CD4-positive, alpha-beta T cell treated with Interleukin-17A for 4 hours (primary cell): ENCODE measurements around the gene EPB41L4A.
"Not testable (repeated sequence)": the region's sequence is repeated elsewhere in the genome, so short reads cannot be mapped to it uniquely, and the experiment has no call there.

Experiments used
- DNase-seq: peaks from one replicate; pipeline ENCODE4 v3.0.0-alpha.2; 2020; ENCODE audit warnings: mixed read lengths

The EPB41L4A gene

DNA sequence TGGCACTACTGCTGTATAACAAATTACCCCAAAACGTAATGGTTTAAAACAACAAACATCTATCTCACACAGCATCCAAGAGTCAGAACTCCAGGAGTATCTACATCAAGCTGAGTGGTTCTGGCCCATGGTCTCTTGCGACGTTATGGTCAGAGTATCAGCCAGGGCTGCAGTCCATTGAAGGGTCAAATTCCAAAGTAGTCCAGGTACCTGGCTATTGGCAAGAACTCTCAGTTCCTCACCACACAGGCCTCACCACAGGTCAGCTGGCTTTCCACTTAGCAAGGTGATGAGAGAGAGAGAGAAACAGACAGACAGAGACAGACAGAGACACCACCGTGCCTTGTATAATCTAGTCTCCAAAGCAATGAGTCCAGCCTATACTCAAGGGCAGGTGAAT lies 22.6 kb downstream of the EPB41L4A start:
- DNase-seq = no peak

DNA sequence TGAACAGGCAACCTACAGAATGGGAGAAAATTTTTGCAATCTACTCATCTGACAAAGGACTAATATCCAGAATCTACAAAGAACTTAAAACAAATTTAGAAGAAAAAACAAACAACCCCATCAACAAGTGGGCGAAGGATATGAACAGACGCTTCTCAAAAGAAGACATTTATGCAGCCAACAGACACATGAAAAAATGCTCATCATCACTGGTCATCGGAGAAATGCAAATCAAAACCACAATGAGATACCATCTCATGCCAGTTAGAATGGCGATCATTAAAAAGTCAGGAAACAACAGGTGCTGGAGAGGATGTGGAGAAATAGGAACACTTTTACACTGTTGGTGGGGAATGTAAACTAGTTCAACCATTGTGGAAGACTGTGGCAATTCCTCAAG lies 23.8 kb downstream of the EPB41L4A start:
- not testable (repeated sequence) for DNase-seq

DNA sequence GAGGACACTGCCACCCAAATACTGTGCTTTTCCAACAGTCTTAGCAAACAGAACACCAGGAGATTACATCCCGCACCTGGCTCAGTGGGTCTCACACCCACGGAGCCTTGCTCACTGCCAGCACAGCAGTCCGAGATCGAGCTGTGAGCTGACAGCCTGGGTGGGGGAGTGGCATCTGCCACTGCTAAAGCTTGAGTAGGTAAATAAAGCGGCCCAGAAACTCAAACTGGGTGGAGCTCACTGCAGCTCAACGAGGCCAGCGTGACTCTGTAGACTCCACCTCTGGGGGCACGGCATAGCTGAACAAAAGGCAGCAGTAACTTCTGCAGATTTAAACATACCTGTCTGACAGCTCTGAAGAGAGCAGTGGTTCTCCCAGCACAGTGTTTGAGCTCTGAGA lies 28.8 kb downstream of the EPB41L4A start:
- no peak for DNase-seq

DNA sequence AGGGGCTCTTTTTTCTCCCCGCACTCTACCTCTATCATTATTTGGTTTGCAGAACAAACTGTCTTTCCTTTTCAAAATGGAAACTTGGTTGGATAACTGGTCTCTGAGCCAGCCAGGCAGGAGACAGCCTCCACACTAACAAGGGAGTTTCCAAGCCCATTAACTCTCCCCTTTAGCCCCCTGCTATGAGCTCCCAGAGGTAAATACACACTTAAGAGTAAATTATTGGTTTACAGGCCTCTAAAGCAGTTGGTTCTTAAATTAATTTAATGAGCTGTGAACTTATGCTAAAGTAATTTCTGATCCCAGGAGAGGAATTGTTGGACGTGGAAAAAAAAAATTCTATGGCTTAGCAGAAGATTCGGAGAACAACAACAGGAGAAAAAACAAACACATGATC lies 30.3 kb downstream of the EPB41L4A start:
- DNase-seq = no peak

DNA sequence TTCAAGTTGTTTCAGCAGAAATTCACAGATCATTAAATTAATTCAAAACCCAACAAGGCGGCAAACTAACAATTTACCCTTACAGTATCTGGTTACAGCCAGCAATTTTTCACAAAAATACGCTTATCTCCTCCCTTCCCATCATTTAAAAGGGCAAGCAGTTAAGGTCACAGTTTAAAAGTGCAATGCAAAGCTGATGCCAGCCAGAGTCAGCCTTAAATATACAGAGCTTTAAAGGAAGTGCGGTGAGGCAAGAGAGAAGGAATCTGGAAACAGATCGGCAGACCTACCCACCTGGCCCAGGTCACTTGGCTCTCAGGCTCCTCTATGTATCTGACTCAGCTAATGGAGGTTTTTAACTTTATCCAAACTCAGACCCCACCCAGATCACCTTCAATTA lies 31.0 kb downstream of the EPB41L4A start:
- DNase-seq = no peak

DNA sequence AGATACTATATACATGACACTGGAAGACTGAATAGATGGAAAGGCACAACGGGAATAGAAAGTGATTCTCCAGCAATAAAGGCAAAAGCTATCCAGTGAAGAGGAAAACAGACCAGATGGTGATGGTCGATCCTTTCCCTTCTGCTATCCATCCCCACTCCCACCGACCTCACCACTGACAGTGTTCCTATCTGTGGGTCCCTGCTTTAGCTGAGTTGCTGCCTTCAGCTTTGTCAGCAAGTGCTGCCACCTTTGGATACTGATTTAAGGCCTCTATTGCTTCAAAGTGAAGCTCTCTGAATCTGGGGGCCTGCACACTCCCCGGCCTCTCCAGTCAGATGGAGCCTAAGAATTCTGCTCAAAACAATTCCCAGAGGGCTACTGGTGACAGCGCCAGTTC lies 32.3 kb downstream of the EPB41L4A start:
- no peak for DNase-seq

DNA sequence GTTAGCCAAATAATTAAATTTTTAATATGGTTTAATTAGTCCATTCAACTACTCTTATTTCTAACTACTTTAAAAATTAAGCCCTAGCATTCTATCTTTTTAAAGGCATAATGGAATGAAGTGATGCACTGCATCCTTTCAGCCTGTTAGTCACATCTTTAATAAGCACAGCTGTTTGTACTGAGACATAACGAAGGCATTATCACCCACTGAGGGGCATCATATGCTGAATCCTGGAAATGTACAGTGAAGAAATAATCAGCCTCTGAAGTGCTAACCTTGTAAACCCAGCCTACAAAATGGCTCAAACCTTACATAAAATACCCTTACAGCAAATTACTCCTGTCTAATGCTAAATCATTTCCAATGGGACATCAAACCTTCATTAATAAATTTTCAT lies 33.1 kb downstream of the EPB41L4A start:
- no peak for DNase-seq

DNA sequence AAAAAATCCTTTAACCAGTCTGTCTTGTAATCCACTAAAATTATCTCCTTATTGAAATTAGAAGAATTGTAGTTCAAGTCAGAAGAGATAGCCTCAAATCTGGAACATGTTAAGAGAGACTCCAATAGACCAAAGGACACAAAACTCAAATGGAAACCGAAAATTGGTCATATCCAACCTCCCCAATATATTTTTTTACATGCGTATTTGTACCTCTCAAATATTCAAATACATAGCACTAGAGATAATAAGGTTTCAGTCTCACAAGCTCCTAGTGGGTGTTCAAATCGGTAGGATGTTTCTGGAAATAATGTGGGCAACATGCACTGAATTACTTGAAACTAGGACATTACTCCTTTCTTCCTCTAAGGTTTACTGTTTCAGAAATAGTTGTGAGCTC lies 33.5 kb downstream of the EPB41L4A start:
- DNase-seq = no peak

DNA sequence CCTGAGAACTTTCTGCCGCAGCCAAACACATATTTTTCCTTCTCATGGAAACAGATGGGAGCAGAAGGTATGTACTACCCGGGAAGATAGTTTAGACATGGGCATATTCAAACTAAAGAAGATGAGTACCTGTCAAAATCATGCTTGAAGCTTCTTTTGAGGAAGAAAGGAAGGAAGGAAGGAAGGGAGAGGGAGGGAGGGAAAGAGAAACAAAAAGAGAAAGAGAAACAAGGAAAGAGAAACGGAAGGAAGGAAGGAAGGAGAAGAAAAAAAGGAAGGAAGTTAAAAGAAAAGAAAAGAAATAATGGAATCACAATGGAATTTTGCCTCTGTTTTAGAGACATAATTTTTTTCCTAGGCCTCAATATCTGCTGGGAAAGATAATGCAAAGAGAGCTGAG lies 34.6 kb downstream of the EPB41L4A start:
- DNase-seq = no peak

DNA sequence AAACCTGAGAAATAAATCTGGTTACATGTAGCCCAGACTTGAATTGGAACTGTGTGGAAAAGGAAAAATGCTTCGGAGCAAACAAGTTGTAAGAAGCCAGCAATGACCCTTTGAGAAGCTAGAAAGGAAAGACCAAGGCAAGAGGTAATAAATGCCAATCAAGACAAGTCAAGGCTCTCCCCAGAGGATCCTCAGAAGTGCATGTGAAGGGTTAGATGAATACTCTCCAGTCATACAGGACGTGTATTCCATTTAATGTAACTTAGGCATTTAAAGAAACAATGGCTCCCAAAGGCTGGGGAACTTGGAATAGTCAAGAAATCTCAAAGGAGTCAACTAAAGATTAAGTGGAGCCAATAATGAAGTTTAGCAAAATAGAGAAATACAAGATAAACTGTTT lies 36.2 kb downstream of the EPB41L4A start:
- DNase-seq = no peak

DNA sequence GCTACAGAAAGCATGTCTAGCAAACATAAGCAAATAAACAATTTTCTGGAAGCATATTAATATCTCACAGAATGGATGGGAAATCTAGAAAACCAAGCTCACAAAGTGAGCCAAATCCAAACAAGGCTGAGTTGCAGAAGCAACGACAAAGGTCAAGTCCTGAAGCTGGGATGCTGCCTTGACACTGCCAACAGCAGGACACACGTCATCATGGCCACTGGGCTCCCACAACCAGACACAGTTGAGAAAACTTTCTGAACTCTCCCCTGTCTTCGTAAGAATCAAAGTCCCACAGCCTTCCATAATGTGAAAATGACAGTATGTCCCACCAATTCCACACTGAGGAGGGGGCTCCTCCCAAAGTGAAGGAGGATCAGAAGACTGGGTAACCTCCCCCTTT lies 37.6 kb downstream of the EPB41L4A start:
- DNase-seq = no peak

DNA sequence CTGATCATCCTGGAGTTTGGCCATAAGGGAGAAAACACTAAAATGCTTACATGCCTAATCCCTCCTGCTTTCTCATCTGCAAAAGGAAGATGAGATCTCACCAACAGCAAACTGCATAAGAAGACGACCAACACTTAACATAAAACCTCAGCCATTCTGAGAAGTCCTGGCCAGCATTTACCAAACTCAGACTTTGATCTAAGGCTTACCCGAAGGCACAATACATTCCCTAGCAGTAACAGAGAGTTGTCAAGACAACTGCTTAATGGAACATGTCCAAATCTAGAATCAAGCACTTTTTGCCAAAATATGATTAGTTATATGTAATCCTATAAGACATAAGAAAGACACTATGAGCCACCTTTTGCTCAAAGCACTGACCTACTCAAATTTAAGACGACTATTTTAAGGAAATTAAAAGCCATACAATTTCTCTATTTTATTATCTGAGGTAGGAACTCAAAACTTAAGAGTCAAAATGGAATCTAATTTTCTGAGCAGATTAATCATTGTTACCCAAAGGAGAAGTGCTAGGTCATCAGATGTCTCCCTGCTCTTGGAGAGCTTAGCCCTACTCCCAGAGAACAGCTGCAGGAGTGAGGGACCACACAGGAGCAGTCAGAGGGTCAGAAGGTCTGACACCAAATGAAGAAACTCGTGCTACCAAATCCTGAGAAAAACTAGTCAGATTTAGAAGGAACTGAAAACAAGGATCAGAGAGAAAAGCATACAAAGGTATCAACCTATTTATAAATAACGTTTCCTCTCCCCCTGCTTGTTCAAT lies 39.3 kb downstream of the EPB41L4A start:
- no peak for DNase-seq

DNA sequence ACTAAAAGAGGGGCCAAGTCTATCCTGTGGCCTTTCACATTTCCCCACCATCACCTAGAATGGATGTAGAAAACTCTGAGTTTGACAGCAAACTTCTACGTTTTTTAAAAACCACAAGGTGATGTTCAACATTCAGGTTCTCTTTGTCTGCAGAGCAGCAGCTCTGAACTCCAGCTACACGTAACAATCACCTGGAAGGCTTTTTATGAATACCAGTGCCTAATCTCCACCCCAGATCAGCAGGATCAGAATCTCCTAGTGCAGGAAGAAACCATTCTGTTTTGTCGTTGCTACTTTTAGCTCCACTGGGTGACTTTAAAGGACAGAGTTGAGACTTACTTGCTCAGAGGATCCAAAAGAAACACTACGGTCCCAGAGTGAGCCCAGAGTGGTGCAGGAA lies 44.3 kb downstream of the EPB41L4A start:
- no peak for DNase-seq

DNA sequence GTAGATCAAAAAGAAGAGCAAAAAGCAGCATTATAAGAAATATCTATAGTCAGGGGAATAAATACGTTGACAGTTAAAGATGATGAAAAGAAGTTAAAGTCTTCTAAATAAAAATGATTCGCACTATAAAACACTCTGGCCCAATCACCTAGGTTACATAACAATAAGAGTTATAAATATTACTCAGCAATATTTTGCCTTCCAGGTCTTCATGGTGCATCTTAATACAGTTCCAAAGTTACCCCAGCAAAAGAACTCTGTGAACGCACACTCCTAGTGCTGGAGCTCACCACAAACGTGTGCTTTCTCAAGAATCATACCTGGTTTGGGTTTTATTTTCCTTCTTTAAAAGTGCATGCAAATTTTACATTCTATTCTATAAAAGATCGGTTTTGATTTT lies 44.7 kb downstream of the EPB41L4A start:
- DNase-seq = no peak

DNA sequence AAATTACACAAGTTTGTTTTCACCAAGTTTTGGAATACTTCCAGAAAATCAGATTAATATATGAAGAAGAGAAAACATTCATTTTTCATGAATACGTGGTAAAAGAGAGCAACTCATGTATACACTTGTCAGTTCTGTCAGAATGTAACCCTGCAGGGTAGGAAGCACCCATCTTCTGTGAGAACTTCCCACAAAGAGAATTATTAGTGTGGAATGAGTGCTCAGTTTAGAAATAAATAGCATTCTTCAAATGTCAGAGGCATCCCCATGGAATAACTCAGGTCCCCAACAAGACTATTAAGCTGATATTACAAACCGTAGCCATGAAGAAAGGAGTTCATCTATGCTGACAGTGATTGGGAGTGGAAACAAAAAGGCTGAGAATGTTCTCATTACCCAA lies 45.2 kb downstream of the EPB41L4A start:
- no peak for DNase-seq

DNA sequence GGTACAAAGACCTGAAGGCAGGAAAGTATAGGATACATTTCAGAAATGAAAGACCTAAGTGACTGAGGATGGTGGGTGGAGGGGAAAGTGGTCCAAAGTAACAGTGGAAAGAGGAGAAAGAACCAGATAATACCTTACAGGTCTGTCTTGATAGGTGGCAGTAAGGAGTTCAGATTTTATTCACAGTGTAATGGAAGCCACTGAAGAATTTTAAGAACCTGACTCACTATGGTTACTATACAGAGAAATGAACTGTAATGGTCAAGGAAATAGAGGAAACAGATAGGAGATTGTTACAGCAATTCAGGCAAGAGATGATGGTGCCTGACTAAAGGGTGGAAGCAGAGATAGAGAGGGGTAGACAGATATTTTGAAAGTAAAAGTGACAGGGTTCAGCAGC lies 46.5 kb downstream of the EPB41L4A start:
- no peak for DNase-seq

DNA sequence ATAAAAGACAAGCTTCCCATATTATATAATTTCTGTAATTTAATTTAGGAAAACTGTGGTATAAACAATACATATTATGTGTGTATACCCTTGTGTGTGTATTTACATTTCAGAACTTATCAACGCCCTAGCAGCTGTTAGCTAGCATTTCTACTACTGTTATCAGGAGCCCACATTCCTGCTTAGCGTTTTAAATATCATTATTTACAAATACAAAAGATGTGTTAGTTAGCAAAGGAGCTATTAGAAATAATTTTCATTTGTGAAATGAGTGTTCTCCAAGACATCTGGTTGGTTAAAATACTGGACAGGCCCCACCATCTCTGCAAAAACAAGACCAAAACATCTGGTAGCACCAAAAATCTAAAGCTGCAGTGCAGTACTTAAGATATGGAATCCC lies 48.0 kb downstream of the EPB41L4A start:
- no peak for DNase-seq

DNA sequence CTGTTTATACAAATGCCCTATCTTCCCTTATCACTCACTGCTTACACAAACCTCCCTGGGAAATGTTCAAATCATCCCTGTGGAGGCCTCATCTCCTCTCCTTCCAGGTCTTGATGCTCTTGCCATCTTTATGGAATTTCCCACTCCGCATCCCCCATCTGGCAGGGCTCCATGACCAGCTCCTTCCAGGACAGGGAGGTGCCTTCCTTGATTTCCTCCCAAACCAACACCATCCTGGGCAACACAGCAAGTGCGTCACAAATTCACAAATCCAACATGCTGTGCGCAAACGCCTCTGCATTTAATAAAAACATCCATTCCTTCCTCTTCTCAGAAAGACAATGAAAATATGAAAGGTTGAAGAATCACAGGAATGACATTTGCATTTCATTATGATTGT lies 51.7 kb downstream of the EPB41L4A start:
- no peak for DNase-seq

DNA sequence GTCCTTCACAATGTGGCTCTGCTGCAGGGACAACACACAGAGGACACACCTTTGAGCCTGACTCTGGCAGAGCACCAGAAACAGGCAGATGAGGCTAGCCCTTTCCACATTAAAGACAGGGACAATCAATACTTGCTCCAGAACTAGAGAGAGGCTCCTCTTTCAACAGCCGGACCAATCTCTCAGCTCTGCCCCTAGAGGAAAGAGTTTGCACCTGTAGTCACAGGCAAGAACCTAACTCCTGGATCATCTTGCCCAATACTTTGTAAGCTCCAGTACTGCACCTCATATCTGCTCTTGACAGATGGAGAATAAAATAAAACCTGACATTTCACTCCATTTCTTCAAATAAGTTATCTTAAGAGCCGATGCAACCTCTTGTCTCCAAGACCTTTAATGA lies 52.1 kb downstream of the EPB41L4A start:
- no peak for DNase-seq

DNA sequence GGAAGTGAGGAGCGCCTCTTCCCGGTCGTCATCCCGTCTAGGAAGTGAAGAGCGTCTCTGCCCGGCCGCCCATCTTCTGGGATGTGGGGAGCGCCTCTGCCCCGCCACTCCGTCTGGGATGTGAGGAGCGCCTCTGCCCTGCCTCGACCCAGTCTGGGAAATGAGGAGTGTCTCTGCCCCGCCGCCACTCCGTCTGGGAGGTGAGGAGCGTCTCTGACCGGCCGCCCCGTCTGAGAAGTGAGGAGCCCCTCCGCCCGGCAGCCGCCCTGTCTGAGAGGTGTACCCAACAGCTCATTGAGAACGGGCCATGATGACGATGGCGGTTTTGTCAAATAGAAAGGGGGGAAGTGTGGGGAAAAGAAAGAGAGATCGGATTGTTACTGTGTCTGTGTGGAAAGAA lies 58.3 kb downstream of the EPB41L4A start:
- DNase-seq = not testable (repeated sequence)

DNA sequence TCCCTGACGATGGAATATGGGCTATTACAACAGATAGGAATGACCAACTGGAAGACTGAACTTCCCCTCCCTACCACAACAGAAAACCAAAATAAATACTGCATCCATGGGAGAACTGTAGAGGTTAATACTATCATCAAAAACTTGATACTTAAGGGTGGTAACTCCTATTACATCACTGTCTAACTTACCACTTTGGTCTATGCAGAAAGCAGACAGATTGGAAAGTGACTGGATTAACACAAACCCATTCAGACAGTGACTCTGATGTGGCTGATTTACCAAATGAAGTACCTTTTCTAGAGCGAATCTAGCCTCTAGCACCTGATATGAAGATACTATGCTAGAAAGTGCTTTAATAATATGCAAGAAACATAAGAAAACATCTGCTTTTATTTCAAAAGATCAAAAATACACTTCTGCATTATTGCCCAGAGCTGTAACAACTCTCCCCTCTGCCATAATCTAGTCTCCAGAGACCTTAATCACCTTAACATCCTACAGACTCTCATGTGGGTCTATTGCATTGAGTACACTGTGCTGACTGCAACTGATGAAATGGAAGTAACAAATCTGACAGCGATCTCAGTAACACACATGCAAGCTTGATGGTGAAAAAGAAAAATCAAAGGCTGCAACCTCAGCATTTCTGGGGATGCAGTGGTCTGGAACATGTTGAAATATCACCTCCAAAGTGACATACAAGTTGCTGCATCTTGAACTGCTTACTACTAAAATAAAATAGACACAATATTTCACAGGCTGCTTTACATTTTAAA lies 62.7 kb downstream of the EPB41L4A start:
- DNase-seq = no peak

DNA sequence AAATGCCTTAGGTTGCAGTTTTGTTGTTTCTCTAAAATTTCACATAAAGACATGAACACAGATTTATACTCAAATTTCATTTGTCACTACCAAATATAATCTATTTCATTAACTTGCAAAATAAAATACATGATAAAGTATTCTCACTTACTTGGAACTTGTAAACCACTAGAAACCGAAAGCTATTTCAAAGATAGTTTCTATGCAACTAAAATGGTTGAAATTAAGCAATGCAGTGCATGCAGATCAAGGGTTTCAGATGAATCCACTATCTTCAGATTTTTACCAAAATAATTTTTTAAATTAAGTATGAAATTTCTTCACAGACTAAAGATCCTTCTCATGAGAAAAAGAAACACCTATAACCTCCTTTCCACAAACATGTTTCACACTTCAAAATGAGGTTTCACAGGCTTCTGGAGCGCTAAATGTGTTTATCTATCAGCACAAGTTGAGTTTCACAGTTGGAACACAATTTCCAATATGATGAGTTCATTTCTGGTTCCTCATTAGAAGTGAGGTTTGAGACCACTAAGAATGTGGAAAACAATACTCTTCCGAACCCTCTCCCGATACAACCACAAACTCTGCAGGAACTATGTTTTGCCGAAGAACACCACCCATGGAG lies 63.9 kb downstream of the EPB41L4A start:
- DNase-seq = no peak

DNA sequence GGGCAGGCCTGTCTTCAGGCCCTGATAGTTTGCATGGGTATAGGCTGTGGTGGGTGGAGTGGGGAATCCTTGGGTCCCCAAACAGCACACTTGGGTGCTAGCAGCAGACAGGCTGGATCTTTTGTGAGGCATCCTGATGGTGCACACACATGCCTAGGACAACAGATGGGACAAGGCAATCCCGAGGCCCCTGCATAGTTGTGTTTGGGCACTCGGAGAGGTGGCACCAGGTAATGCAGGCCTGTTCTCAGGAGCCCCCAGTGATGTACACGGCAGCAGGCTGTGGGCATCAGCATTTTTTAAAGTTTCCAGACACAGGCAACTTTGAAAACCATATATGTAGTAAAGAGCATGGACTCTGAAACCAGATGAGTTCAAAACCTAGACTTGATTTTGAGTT lies 65.4 kb downstream of the EPB41L4A start:
- no peak for DNase-seq

DNA sequence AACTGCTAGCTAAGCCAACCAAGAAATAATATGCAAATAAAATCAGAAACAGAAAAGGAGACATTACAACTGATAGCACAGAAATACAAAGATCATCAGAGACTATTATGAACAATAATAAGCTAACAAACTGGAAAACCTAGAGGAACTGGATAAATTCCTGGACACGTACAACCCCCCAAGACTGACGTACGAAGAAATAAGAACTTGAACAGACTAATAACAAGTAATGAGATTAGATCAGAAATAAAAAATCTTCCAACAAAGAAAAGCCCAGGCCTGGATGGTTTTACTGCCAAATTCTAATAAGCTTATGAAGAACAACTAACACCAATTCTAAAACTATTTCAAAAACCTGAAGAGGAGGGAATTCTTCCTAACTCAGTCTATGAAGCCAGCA lies 67.9 kb downstream of the EPB41L4A start:
- DNase-seq = no peak
